B cell (primary cell): Measurements from ENCODE around the gene ATP1B2. TPM values are rescaled to one million over a fixed set of nuclear protein-coding genes. Genes with fewer than 3 reads are reported as not detected.
A peak's percentile ranks its signal among the peaks of the same experiment; 100 is the strongest.

Source experiments
- ATAC-seq: fragments of 200-7000 bp; cut with Tn5 transposase; one replicate; pipeline ENCODE4 v1.10.0; 2021; ENCODE audit warnings: low read depth, mild to moderate bottlenecking, moderate number of reproducible peaks, moderate library complexity
- CTCF ChIA-PET: fragments of 350-600 bp; sonication (Branson Sonifier 250); formaldehyde crosslinking; loops from one replicate; lab custom pipeline; 2021; ENCODE audit warnings: antibody characterized with exemption, inconsistent platforms; lab: Charles Lee
- POLR2A ChIA-PET: fragments of 350-600 bp; sonication (Branson Sonifier 250); formaldehyde crosslinking; loops from one replicate; lab custom pipeline; 2021; ENCODE audit warnings: antibody characterized with exemption; lab: Charles Lee
- DNase-seq: peaks from one replicate; pipeline ENCODE4 v3.0.0; 2013
- H2AFZ ChIP-seq: 2 replicates; pipeline ENCODE4 v1.6.1; 2012; ENCODE audit warnings: mild to moderate bottlenecking, low read depth, low read length; ENCODE audit not compliant: insufficient read depth, poor library complexity, severe bottlenecking
- H3K27ac ChIP-seq, 2 donors: 1 replicate in 1 of 2; 2 replicates in 1 of 2; pipeline ENCODE4 v1.5.1; 2012 to 2013; ENCODE audit warnings: low read length in 2 of 2, mild to moderate bottlenecking in 2 of 2, moderate library complexity in 1 of 2
- H3K27me3 ChIP-seq, 4 experiments: fragments of 200-600 bp in 1 of 4; sonication (generic) in 1 of 4; replicated peaks in 1 of 4; 1 replicate in 2 of 4; 2 replicates in 2 of 4; pipeline versions ENCODE4 v1.6.1 to v1.7.0; 2013 to 2016; ENCODE audit warnings: low read length in 3 of 4, mild to moderate bottlenecking in 2 of 4, mixed read lengths in 1 of 4, moderate library complexity in 1 of 4; ENCODE audit not compliant: insufficient read depth in 4 of 4, control insufficient read depth in 3 of 4; ENCODE audit errors: control extremely low read depth in 1 of 4
- H3K36me3 ChIP-seq, 2 experiments: replicated peaks in 1 of 2; 1 replicate in 1 of 2; 2 replicates in 1 of 2; pipeline versions ENCODE4 v1.6.1 to v1.7.1; 2013; ENCODE audit warnings: low read length in 1 of 2; ENCODE audit not compliant: insufficient read depth in 2 of 2, control insufficient read depth in 1 of 2; ENCODE audit errors: control extremely low read depth in 1 of 2, extremely low read depth in 1 of 2
- H3K4me1 ChIP-seq, 2 donors: fragments of 200-600 bp in 1 of 2; sonication (generic) in 1 of 2; 1 replicate in 1 of 2; 2 replicates in 1 of 2; pipeline versions ENCODE4 v1.5.1 to v1.6.1; 2013 to 2017; ENCODE audit warnings: low read length in 2 of 2; ENCODE audit not compliant: control insufficient read depth in 2 of 2, insufficient read depth in 2 of 2
- H3K4me2 ChIP-seq: replicated peaks from 2 replicates; pipeline ENCODE3; 2012; ENCODE audit warnings: mild to moderate bottlenecking, low read depth, low read length; ENCODE audit not compliant: poor library complexity, severe bottlenecking
- H3K4me3 ChIP-seq, 5 experiments: fragments of 200-600 bp in 1 of 5; sonication (generic) in 1 of 5; 1 replicate in 3 of 5; 2 replicates in 2 of 5; pipeline versions ENCODE4 v1.5.1 to v1.7.0; 2011 to 2016; ENCODE audit warnings: low read length in 4 of 5, mild to moderate bottlenecking in 4 of 5, low read depth in 2 of 5, control low read depth in 1 of 5, moderate library complexity in 1 of 5; ENCODE audit not compliant: insufficient read depth in 1 of 5; ENCODE audit errors: control extremely low read depth in 1 of 5, extremely low read depth in 1 of 5
- H3K79me2 ChIP-seq: fragments of 200-600 bp; sonication (generic); one replicate; pipeline ENCODE4 v1.6.0; 2016; ENCODE audit warnings: low read length; ENCODE audit not compliant: control insufficient read depth, insufficient read depth
- H3K9ac ChIP-seq: fragments of 200-600 bp; sonication (generic); 2 replicates; pipeline ENCODE4 v1.6.1; 2017; ENCODE audit warnings: mild to moderate bottlenecking, low read length, moderate library complexity
- H3K9me3 ChIP-seq, 3 donors: one replicate each; pipeline versions ENCODE4 v1.6.1 to v1.7.1; 2013; ENCODE audit warnings: low read length in 2 of 3; ENCODE audit not compliant: control insufficient read depth in 2 of 3, insufficient read depth in 1 of 3; ENCODE audit errors: control extremely low read depth in 1 of 3
- H4K20me1 ChIP-seq: 2 replicates; pipeline ENCODE4 v1.6.0; 2012; ENCODE audit warnings: mild to moderate bottlenecking, low read length; ENCODE audit not compliant: insufficient read depth, control insufficient read depth, poor library complexity, severe bottlenecking
- H3K27ac Mint-ChIP-seq: one replicate; pipeline ENCODE4 v1.8.0; 2021; ENCODE audit warnings: mixed read lengths
- H3K27me3 Mint-ChIP-seq: one replicate; pipeline ENCODE4 v1.8.0; 2021; ENCODE audit warnings: mixed read lengths
- H3K4me1 Mint-ChIP-seq: one replicate; pipeline ENCODE4 v1.8.0; 2021; ENCODE audit warnings: mixed read lengths
- H3K4me3 Mint-ChIP-seq: one replicate; pipeline ENCODE4 v1.8.0; 2021; ENCODE audit warnings: mixed read lengths
- H3K9me3 Mint-ChIP-seq: one replicate; pipeline ENCODE4 v1.8.0; 2022; ENCODE audit warnings: mixed read lengths; ENCODE audit not compliant: insufficient read depth
- CTCF ChIP-seq: fragments of 200-600 bp; IDR thresholded peaks from one replicate; pipeline ENCODE4 v1.8.0; 2022; ENCODE audit warnings: antibody characterized with exemption, mild to moderate bottlenecking
- EZH2 ChIP-seq: IDR thresholded peaks from 2 replicates; pipeline ENCODE4 v1.6.1; 2012; ENCODE audit warnings: borderline replicate concordance, low read depth, mild to moderate bottlenecking, moderate library complexity, low read length; ENCODE audit not compliant: insufficient read depth, poor library complexity, severe bottlenecking
- WGBS: methylation state at CpG from one replicate; pipeline ENCODE4 v1.1.5; 2013; ENCODE audit warnings: missing lambda C conversion rate; ENCODE audit not compliant: insufficient coverage; 5-methylcytosine and 5-hydroxymethylcytosine counted together
- intact Hi-C: fragments of 100-400 bp; cut with micrococcal nuclease; formaldehyde crosslinking; loops from one replicate; pipeline ENCODE4 v1.10.0; 2022
- polyA plus RNA-seq: library from polyadenylated mRNA; depleted of rRNA; stranded (reverse); fragments of >200 nt; gene quantifications from 2 replicates; pipeline ENCODE4 v1.2.3, GENCODE V29; 2012
- total RNA-seq, 2 donors: library from RNA; stranded (reverse); fragments of 120-200 nt in 1 of 2; gene quantifications; 1 replicate in 1 of 2; 2 replicates in 1 of 2; pipeline versions ENCODE4 v1.2.3 to v1.2.4, GENCODE V29; 2013 to 2022

Gene ATP1B2
- total and polyA plus RNA-seq, 2 donors (not counting 1 experiment from before 2014, with no cell fraction given), result 0.39 TPM; not detected in 1

DNA sequence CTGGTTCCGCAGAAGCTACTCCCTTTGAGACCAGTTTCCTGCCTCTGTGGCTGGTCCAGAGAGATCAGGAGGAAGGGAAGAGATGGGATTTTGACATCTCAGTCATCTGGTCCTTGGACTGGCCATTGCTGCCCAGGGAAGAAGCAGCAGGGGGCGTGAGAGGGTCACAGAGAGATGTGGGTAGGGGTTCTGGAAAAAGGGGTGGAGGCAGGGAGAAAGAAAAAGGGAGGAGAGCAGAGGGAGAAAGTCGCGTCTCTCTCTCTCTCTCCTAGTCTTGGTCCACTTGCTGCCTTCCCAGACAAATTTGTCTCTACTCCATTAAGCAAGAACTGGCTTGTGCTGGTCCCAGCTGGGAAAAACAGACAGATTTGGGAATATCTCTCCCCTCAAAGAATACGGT lies 16.3 kb upstream of the ATP1B2 start:
- ATAC-seq (no peak), DNase-seq (peak; percentile 2)
- Histone ChIP-seq H3K4me3 (no peak overlapping the region), H3K79me2 (no peaks in the 10 kb centered on the region), H3K4me1 (no peaks in the 10 kb centered on the region), H3K9ac (no peak overlapping the region), H2AFZ (no peak overlapping the region), H3K4me2 (no peak overlapping the region), H3K27ac (no peak overlapping the region), H3K36me3 (no peaks in the 10 kb centered on the region), H3K27me3 (no peaks in the 10 kb centered on the region), H4K20me1 (no peaks in the 10 kb centered on the region), H3K9me3 (no peaks in the 10 kb centered on the region)
- Mint-ChIP-seq H3K9me3 (no peaks in the 10 kb centered on the region), H3K27ac (no peak overlapping the region), H3K4me1 (no peaks in the 10 kb centered on the region), H3K4me3 (no peak overlapping the region), H3K27me3 (no peaks in the 10 kb centered on the region)
- intact Hi-C loops, result no loop called here
- ChIA-PET POLR2A (interaction anchor here (0.6 kb wide), 1 partner anchor 16 kb away, joined by 4 read pairs; the partner anchor contains the start of gene ATP1B2), CTCF (no interaction called here)
- 83% methylated on average over 2 of the region's 5 CpGs for WGBS
- TF ChIP-seq EZH2 (no peak), CTCF (no peak)

GRCh38 chr17:7636163-7636562 lies 14.6 kb upstream of the ATP1B2 start:
- Mint-ChIP-seq H3K27ac (no peak overlapping the region), H3K4me3 (no peak overlapping the region), H3K4me1 (no peaks in the 10 kb centered on the region), H3K27me3 (no peaks in the 10 kb centered on the region), H3K9me3 (no peaks in the 10 kb centered on the region)
- Histone ChIP-seq H3K36me3 (no peaks in the 10 kb centered on the region), H3K9me3 (no peaks in the 10 kb centered on the region), H3K4me1 (no peaks in the 10 kb centered on the region), H3K27me3 (no peaks in the 10 kb centered on the region), H3K4me3 (no peak overlapping the region), H3K27ac (no peak overlapping the region), H3K79me2 (no peaks in the 10 kb centered on the region), H2AFZ (no peak overlapping the region), H3K4me2 (no peak overlapping the region), H3K9ac (no peak overlapping the region), H4K20me1 (no peaks in the 10 kb centered on the region)
- DNase-seq (no peak), ATAC-seq (no peak)
- ChIA-PET POLR2A (no interaction called here), CTCF (interaction anchor here (1.4 kb wide), 1 partner anchor 52 kb away, joined by 4 read pairs; the partner anchor contains the start of genes TP53 and WRAP53)
- TF ChIP-seq EZH2 (no peak), CTCF (no peak)
- WGBS, result 87% methylated on average over 3 of the region's 5 CpGs
- intact Hi-C loops, result no loop called here
